Stimulated activated CD4-positive, alpha-beta T cell treated with anti-CD3 and anti-CD28 coated beads, Interleukin-4, amount 100 ng/mL, for 4 hours (primary cell): ENCODE data around the gene RBMS3.
"Not testable (repeated sequence)": the region's sequence is repeated elsewhere in the genome, so short reads cannot be mapped to it uniquely, and the experiment has no call there.

Source experiments
- DNase-seq, 2 experiments: peaks; one replicate each; pipeline ENCODE4 v3.0.0-alpha.2; 2020

RBMS3 gene

DNA sequence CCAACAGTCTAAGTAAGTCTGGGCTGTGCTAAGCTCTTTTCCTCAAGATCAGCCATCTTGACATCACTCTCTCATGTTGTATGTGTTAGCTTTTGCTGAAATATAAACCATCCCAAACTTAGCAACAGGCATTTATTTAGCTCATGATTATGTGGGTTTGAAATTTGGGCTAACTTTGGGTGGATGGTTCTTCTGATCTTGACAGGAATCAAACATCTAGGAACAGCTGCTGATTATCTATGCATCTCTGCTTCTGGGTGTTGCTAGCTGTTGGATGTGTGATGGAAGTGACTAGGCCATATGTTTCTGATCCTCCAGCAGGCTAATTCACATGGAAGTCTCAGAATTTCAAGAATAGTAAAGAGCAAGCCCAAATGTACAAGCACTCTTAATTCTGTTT is 710.3 kb downstream of the RBMS3 start:
- DNase-seq, result no peak

DNA sequence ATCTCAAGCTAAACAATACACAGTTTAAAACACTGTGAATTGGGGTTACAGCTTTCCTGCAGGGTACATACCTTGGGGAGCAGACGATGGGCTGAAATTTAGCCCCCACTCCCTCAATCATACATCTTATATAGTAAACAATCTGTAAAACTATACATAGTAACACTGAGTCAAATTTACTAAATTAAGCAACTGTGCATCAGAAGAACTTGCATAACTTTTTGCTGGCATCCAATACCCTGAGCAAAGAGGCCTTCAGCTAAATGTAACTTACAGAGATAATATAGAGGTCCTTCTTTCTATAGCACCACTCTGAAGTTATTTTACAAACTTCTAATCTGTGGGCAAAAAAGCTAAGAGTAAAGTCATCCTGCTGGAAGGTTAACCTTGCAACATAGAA is 721.9 kb downstream of the RBMS3 start:
- DNase-seq, result no peak

DNA sequence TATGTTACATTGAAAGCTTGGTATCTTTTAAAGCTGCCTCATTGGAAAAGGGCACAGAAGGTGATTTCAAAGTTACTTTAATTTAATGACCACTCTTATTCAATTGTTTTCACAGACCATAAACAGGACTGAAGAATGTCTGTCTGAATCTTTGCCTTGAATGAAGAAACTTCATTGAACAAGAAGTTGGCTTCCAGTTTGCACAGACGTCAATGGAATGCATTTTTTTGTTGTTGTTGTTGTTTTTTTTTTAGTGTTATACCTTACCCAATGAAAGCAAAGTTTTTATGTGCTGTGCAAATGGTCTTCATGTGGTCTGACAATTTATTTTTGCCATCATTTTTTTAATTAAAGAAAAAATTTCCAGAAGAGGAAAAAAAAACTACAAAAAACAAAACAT is 722.9 kb downstream of the RBMS3 start:
- no peak for DNase-seq

DNA sequence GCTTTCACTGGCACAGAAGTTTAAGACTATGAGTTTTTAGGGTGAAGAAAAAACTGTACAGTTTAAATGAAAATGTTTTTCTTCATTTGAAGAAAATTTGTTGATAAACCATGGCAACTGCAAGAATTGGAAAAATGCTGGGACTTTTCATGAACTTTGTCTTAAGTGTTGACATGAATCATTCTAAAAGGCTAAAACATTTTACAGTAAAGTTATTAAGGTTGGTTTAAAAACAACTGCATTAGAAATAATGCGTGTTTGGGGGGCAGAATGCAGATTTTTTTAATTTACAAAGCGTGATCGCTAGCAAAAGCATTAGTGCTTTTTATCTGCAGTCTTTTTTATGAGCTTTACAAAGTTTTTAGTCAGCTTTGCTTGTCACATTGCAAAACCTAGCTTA is 723.6 kb downstream of the RBMS3 start:
- no peak for DNase-seq

DNA sequence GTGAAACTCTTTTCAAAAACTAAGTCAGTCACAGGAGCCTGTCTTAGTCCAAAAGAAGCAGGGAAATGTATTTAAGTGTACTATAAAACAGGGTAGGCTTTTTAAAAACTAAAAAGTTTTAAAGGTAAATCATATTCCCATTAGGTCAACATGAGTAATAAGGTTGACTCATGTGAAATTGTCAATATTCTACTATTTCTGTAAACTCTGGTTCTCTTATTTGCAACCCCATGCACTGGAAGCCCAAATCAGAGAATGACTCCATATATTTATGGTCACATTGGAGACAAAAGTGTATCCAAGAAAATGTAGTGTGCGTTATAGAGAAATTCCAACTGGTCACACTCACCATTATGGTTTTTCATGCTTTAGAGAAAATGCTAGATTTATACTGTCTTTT is 725.2 kb downstream of the RBMS3 start:
- DNase-seq, result no peak

DNA sequence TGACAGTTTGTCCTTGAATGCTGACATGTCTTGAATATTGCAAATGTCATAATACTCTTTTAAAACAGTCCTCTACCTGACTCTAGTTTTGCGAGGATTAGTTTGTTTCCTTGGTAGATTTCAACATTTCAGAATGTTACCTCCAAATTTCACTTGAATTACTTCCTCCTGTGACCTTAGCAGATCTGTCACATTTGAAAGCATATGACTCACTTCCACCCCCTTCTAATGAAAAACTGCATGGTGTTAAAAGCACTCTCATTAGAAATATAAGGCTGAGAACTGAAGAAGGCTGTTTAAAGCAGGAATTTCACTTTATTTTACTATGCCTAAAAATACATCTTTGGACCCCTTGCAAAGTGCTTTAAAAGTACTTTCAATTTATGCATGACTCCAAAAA is 726.8 kb downstream of the RBMS3 start:
- DNase-seq, result no peak

DNA sequence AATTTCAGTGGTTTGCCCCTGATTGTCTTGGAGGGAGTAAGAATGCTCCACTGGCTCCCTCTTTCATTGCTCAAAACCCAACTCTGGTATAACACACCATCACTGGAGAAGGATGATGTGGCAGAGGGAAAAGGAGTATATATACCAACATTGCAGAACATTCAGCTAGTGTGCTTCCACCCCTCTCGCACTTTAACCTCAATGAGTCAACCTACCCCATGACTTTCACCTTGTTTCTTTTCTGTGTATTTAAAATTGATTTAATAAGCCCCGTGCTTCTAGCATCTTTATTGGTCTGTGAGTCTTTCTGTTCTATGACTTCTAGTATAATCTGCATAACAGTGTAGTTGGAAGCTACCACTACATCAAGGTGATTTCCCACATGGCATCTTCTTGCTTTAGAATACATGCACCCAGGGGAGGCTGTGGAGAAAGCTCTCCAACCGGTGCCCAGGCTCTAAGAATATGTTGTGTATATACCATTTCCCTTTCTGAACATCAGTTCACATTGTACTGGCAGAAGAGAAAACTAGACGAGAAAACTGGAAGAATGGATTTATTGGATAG is 730.4 kb downstream of the RBMS3 start:
- no peak for DNase-seq

DNA sequence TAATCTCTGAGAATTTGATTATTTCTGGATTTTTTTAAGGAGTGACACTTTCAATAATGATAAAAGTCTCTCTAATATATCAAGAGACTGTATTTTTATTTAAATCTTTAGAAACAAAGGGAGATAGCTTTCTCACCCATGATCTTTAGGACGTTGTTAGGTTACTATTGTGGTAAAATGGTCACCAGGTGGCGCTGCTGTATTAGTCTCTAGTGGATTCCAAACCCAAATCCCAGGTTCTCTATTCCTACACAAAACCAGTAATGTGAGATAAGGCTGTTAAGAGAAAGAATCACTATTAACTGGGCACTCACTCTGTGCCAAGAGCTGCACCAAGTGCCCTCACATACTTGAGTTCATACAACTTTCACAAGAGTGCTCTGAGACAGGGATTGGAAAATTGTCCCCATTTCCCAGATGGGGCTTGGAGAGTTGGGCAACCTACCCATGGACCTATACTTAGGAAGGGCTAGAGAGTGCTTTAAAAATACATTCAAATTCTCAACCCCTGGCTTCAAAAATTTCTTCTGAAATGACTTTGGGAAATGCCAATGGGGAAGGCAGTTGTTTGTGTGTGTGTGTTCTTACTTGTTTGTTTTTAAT is 732.2 kb downstream of the RBMS3 start:
- DNase-seq, result peak; percentile 12 to 36

DNA sequence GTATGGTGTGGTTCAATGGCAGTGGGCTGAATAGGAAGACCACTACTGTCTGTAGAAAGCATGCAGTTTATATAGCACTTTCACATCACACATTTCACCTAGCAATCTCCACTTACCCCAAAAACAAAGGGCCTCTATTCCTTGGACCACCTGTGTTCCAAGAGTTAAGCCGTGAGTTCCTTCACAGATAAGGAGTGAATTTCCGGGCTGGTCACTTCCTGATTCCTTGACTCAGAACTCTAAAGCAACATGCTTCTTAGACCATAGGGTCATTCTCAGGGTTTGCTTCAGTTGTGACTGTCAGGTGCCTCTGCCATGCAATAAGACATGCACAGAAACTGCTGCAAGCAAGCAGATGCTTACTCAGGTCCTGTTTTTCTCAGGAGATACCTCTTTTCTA is 737.0 kb downstream of the RBMS3 start:
- DNase-seq, result no peak

DNA sequence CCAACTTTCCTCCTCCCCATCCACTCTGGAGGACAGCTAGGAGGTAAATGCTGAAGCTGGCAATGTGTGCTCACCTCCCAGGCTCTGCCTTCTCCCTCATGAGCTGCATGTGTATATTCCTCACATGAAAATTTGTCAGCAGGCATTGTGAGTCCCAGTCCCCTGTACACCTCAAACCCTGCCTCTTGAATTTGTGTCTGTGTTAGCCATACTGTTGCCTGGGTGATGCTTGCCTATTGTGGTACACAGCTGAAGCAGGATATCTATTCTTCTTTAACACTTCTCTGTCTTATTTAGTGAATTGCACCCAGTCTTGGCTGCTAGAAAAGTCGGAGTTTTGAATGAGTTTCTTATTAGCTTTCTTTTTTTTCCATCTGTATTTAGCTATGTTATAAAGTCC is 739.5 kb downstream of the RBMS3 start:
- no peak for DNase-seq

DNA sequence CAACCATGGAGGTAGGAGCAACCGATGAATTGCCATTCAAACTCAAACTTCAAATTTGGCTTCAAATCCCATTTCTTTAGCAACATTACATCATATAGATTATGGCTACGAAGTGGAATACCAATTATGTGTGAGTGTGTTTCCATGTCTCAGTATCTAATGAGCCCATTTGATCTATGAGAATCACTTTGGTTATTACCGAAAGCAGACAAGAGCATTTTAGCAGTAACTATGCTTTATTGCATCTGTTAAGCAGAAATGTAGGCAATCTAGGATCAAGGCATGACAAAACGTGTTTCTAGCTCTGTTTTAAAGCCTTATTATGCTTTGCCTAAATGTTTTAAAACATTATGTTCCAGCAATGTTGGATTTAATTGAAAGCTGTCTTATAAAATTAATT is 743.6 kb downstream of the RBMS3 start:
- no peak for DNase-seq

DNA sequence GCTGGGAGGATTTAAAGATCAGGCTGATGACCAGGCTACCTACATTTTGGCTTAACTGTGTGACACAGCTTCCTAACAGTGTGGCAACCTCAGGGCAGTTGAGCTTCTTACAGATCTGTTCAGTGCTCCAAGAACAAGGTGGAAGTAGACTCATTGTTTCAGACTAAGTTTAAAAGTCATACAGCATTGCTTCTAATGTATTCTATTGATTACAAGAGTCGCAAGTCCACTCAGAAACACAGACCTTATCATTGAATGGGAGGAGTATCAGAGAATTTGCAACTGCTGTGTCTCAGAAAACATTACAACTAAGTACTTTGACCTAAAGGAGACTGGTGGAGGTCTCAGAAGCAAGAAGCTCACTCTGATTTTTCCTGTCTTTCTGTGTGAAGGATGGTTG is 746.0 kb downstream of the RBMS3 start:
- no peak for DNase-seq

DNA sequence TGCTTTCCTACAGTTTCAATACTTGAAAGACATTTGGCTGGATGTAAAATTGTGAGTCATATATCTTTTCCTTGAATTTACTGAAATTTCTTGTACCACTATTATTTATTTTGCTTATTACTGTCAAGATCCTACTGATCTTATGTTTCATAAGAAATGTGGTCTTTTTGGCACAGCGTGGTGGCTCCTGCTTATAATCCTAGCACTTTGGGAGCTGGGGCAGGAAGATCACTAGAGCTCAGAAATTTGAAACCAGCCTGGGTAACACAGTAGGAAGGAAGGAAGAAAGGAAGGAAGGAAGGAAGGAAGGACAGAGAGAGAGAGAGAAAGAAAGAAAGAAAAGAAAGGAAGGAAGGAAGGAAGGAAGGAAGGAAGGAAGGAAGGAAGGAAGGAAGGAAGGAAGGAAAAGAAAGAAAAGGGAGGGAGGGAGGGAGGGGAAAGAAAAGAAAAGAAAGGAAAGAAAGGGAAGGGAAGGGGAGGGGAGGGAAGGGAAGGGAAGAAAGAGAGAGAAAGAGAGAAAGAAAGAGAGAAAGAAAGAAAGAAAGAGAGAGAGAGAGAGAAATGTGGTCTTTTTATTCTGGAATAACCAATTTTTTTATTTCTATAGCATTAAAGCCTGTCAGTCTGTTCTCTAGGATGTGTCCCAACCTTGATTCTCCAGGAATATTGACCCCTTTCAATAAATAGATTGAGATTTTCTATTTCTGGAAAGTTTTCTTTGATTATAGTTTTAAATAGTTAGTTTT is 753.5 kb downstream of the RBMS3 start:
- DNase-seq, result no peak

DNA sequence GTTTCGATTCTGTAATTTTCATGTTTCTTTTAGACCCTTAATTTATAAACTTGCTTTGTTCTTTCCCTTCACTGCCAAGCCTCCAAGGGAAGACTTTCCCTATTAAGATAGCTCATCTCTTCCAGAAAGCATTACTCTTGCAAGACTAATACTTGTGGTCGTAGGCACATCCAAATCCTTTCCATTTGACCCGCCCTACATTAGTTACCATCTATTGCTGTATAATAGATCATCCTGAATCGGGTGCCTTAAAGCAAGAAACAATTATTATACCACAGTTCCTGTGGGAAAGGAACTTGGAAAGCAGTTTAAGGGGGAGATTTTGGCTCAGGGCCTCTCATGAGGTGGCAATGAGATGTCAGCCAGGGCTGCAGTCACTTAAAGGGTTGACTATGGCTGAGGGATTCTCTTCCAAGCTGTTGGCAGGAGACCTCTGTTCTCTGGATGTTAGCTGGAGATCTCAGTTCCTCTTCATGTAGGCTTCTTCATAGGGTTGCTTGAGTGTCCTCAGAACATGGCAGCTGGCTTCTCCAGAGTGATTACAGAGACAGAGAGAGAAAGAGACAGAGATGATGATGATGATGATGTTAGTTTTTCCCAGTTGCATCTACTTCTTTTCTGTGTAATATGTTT is 755.2 kb downstream of the RBMS3 start:
- DNase-seq, result no peak

DNA sequence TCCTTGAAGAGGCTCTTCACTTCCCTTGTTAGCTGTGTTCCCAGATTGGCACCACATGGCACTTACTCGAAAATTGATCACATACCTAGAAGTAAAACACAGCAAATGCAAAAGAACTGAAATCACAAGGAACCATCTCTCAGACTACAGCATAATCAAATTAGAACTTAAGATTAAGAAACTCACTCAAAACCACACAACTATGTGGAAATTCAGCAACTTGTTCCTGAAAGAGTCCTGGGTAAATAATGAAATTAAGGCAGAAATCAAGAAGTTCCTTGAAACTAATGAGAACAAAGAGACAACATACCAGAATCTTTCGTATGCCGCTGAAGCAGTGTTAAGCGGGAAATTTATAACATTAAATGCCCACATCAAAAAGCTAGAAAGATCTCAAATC is 759.3 kb downstream of the RBMS3 start:
- DNase-seq, result no peak

DNA sequence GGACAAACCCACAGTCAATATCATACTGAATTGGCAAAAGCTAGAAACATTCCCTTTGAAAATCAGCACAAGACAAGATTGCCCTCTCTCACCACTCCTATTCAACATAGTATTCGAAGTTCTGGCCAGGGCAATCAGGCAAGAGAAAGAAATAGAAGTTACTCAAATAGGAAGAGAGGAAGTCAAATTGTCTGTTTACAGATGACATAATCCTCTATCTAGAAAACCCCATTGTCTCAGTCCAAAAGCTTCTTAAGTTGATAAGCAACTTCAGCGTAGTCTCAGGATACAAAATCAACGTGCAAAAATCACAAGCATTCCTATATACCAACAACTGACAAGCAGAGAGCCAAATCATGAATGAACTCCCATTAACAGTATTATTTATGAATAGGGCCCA is 760.6 kb downstream of the RBMS3 start:
- not testable (repeated sequence) for DNase-seq

DNA sequence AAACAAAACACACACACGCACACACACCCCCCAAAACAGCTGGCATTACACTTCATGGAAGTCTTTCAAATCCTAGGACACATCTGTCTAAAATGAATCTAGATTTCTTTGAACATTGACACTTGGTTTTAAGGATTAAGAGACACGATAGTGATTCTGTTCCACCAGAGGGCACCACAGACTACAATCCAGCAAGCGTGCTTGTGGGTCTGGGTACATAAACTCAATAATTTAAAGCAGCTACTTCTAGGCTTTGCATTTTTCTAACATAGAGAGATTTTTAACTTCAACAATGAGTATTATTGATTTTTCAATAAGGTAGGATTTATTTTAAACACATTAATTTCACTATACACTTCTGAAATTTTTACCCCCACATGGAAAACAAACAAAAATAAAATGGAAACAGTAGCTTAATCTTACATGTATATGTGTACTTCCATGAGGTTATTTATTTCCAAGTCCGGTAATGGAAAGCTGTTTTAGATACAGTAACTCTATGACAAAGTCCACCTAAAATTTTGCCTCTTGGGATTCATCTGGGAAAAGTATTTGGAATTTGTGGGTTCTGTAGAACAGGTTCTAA is 761.5 kb downstream of the RBMS3 start:
- DNase-seq, result peak; percentile 34 to 51

DNA sequence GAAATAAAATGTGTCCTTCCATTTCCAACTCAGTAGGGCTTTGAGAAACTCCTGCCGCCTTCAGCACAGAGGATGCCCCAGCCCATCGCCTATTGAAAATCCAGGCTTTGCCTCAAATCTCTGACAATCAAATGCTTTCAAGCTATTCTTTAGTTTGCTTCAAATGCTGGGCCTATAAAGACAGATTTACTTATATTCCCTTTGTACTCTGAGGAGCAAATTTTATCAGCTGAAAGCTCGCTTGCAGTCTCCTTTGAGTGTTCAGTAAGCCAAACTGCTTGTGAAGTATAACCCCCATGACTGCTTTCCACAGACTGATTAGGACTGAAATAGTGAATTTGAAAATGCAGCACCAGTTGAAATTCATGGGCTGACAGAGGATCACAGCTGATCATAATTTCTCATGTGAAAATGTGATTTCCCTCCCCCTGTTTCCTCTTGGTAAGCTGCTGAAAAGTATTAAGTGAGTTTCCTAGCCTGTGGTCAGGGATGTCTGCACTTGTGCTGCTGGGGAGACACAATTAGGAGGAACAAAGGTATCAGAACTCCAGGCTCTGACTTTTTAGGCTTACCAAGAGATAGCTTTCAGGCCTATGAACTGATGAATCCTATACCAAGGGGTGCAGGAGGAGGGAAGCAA is 762.2 kb downstream of the RBMS3 start:
- DNase-seq, result no peak

DNA sequence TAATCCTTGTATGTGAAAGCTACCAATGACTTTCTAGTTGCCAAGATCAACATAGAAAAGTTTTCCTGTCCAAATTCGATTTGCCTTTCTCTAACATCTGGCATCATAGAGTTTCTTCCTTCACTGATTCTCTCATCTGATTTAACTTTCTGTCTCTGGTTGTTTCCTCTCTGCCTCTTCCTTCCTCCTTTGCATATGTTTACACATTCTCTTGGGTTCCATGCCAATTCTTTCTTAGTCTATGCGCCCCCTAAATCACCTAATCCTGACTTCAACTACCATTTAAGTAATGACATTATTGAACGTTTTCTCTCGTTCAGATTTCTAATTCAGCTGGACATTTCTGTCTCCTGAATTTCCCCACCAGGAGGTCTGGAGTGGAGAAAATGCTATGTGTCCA is 763.6 kb downstream of the RBMS3 start:
- no peak for DNase-seq

DNA sequence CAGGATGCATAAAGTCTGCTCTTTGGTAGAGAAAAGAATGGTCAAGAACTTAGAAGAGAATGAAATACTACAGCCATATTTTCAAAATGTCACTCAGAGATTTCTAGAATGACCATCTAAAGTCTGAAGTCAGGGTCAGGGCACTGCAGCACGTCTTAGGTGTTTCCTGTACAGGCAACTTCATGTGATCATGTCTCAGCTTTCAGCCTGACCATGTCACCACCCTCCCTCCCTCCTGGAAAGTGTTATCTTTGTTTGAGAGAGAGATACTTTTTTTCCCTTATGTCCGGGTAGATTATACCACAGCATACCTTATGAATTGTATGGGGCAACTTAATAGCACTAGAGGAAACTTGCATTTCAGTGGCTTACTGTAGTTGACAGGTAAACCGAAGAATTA is 767.6 kb downstream of the RBMS3 start:
- no peak for DNase-seq

DNA sequence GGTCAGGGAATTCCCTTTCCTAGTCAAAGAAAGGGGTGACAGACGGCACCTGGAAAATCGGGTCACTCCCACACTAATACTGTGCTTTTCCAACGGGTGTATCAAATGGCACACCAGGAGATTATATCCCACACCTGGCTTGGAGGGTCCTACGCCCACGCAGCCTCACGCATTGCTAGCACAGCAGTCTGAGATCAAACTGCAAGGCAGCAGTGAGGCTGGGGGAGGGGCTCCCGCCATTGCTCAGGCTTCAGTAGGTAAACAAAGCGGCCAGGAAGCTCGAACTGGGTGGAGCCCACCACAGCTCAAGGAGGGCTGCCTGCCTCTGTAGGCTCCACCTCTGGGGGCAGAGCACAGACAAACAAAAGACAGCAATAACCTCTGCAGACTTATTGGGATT is 769.2 kb downstream of the RBMS3 start:
- DNase-seq, result not testable (repeated sequence)

DNA sequence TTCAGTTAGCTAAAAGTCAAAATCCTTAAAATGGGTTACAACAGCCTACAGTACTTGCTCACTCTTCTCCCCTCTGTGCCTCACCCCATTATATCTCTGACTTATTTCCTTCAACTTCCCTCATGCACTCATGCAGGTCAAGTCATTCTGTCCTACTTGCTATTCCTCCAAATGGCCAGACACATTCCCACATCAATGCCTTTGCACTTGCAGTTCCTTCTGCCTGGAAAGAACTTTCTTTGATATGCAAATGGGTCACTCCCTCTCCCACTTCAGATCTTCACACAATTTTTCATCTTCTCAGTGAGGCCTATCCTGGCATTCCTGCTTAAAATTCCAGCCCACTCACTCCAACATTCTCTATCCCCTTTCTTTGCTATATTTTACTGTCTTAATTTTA is 778.4 kb downstream of the RBMS3 start:
- no peak for DNase-seq
